Measurements from ENCODE around the gene RGS19.

The RGS19 gene

DNA sequence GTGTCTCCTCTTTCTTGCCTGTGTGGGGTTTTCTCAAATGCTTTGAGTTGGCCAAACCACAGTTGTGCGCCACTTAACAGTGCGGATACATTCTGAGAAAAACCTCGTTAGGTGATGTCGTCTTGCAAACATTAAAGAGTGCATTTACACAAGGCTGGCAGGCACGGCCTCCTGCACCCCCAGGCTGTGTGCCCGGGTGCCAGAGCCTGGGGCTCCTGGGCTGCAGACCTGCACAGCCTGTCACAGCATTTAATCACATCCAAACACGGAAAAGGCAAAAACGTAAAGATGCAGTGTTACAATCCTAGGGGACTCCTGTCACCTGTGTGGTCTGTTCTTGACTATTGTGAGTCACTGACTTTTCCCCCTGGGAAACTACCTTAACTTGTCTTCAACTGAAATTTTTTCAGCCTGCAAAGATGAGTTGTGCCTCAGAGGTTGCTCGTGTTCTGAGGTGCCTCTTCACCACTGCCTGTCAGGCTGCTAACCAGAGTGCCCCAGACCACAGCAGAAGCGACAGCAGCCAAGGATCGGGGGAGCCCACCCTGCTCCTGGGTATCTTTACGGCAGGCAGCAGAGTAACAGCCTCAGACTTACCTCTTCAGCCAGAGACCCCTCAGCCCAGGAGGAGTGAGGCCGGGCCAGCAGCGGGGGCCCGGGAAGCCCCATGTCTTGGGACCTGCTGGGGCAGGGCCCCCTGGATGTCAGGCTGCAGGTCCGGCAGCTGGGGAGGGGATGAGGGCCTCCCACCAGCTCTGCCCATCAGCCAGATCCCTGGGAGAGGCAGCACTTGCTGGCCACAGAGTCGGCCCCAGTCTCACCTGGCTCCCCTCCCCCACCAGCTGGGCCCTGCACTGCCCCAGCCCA is 44.0 kb downstream of the RGS19 start:
- no peak for DNase-seq (ENCODE audit: low spot score)

DNA sequence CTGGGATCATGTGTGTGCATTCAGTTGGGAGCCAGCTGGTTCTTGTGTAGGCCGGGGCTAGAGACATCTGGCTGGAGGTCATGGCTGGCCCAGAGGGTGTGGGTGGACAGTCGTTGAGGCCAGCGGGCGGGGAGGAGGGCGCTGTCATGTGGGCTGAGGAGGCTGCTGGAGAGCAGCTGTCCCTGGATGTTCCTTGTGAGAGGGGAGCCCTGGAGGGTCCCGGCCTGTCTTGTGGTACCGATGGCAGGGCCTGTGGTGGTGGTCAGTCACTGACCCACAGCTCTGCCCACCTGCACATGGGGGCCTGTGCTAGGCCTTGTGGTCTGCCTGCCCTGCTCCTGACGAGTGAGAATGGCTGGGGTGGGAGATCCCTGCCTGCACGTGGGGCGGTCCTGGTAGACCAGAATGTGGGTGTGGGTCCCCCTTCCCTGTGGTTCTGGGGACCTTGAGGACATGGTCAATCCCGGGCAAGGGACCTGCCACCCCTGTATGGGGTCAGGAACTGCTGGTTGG is 45.3 kb downstream of the RGS19 start:
- DNase-seq (ENCODE audit: low spot score), result no peak

DNA sequence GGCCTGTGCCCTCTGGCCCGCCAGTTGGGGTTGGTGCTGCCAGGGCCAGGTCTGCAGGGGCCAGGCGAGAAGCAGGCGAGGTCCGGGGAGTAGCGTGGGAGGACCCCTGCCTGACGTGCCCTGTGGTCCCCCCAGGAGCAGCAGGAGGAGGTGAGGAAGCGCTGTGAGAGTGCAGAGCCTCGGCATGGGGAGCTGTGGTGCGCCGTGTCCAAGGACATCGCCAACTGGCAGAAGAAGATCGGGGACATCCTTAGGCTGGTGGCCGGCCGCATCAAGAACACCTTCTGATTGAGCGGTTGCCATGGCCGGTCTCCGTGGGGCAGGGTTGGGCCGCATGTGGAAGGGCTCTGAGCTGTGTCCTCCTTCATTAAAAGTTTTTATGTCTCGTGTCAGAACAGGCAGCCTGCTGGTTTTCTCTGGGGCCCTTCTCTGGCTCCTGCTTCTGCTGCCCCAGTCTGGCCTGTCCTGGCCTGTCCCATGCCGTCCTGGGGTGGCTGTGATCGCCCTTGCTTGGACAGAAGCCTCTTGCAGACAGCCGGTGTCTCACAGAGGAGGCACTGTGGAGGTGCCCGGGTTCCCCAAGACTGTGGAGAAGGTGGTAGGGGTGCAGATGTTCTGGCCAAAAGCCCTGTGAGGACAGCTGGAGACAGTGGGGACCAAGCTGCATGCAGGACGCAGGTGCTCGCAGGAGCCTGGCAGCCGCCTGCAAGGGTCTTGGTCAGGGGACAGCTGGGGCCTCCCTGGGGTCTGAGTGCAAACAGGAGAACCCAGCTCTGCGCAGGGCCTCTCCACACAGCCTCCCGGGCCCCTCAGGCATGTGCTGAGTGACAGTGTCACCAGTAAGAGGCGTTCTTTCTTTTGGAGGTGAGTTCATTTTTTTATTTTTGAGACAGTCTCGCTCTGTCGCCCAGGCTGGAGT is 46.4 kb downstream of the RGS19 start:
- DNase-seq (ENCODE audit: low spot score), result no peak

DNA sequence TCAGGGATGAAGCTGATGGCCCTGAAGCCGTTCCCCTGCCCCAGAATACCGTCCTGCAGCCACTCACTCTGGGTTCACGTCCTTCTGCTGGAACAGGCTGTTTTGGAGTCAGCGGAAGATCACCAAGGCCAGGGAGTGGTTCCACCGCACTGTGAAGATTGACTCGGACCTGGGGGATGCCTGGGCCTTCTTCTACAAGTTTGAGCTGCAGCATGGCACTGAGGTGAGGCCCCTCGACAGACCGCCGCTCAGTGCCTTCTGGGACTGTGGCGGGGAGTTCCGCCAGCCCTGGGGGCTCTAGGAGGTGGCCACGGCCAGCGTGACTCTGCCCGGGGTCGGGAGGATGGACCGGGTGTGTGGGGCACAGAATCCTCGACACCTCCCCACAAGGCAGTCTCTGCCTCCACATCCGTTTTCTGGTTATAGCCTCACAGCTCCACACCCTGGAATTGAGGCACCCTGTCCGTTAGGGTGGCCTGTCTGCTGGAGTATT is 47.5 kb downstream of the RGS19 start:
- DNase-seq (ENCODE audit: low spot score), result no peak

DNA sequence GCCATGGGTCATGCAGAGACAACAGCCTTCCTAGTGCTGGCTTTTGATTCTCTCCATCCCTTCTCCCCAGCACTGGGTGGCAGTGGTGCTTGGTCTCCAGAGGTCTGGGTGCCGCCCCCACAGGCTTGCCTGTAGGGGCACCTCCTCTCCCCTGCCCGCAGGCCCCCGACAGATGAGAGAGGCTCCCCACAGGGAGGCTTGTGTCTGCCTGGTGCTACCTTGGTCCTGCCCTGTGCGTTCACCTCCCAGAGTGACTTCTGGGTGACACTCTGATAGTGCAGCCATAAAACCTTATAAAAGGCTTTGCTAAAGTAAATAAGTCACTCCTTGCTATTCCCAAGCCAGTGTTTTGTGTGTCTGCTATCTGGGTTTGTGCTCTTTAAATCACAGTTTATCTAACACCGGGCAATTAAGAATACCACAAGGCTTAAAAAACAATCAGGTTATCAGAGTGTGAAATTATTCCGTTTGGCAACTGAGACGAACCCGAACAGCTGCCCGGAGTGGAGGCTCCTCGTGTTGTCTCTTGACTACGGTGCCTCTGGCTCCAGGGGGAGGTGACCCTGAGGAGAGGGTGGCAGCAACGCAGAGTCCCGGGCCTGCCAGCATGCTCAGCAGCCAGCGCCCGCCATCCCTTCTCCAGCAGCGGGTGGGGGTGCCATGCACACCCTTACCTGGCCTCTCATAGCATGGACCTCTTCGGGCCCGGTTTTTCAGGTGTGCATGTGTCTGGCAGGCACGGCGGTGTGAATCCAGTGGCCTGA is 48.8 kb downstream of the RGS19 start:
- DNase-seq (ENCODE audit: low spot score), result no peak

DNA sequence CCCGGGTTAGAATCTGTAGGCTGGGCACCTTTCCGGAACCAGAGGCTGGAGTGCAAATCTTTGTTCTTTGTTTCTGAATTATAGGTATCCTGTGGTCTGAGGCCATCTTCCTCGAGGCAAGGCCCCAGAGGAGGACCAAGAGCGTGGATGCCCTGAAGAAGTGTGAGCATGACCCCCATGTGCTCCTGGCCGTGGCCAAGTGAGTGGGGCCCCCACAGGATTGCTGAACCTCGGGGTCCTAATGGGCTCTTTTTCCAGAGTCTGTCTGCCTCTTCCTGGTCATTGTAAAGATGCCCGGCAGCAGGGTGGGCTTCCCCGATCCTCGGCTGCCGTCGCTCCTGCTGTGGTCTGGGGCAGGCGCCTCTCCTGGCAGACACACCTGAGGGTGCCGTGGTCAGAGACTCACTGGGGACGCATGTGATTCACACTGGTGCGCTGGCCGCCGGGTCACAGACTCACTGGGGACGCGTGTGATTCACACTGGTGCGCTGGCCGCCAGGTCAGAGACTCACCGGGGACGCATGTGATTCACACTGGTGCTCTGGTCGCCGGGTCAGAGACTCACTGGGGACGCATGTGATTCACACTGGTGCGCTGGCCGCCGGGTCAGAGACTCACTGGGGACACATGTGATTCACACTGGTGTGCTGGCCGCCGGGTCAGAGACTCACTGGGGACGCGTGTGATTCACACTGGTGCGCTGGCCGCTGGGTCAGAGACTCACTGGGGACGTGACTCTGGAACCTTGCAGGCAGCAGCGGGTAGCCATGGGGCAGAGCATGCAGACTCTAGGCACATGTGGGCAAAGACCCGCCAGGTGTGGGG is 49.8 kb downstream of the RGS19 start:
- peak; percentile 78 for DNase-seq (ENCODE audit: low spot score)

DNA sequence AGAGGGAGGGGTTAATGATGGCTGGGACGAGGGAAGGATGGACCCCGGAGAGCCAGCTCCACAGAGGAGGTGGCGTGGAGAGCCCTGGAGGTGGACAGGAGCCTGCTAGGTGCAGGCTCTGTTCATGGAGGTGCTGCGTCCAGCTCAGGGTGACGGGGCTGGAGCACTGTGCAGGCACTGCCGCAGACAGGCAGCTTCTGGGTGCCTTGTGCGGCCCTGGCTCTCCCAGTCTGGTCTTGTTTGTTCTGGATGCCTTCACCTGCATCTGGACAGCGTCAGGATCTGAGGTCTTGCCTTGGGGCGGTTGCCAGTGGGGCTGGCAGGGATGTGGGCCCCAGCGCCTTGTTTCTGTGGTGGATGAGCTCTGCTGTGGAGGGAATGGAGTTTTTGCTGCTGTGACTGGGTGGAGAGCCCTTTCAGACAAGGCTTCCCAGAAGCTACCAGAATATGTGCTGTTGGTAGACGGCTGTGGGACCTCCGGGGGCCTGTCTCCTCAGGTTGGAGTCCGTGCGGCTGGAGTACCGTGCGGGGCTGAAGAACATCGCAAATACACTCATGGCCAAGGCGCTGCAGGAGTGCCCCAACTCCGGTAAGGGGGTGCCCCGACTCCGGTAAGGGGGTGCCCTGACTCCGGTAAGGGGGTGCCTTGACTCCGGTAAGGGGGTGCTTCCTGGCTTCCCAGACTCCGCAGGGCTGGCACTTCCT is 51.2 kb downstream of the RGS19 start:
- no peak for DNase-seq (ENCODE audit: low spot score)

DNA sequence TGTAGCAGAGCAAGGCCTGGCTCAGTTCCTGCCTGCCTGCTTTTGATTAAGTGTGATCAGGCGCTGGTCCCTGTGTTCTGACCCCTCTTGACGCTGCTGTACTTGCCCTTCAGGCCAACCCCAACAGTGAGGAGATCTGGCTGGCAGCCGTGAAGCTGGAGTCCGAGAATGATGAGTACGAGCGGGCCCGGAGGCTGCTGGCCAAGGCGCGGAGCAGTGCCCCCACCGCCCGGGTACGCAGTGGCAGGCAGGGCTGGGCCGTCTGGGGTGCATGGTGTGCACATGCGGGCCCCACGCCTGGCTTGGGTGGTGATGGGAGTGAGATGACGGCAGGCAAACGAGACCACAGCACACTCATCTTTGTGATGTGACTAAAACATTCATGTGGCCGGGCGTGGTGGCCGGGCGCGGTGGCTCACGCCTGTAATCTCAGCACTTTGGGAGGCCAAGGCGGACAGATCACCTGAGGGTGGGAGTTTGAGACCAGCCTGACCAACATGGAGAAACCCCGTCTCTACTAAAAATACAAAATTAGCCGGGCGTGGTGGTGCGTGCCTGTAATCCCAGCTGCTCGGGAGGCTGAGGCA is 53.4 kb downstream of the RGS19 start:
- no peak for DNase-seq (ENCODE audit: low spot score)

DNA sequence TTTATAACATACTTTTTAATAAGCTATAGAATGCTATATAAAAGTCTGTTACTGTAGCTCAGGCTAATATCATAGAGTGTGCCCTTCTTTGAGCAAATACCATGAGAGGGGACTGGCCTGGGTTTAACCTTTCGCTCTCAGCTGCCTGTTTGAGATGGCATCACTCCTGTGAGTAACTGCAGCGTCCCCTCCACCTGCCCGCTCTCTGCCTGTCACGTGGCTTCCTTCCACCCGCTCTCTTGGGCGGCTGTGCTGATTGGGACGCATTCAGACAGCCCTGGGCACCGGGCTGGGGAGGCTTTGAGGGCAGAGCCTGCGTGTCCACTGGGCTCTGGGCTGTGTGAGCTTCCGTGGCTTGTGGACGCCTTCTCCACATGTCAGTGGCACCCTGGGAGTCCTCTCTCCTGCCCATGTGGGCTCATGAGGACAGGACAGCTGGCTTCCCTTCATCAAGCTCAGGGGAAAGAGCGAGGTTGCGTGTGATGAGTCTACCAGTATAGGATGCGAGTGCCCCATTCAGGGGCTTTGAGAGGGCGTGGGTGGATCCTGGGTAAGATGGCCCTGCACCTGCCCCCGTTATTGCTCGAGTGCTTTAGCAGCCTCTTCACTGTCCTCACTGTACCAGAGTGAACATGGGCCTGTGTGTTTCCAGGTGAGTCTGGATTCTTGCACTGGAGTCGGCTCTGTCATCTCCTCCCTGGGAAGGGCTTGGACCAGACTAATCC is 54.1 kb downstream of the RGS19 start:
- no peak for DNase-seq (ENCODE audit: low spot score)

DNA sequence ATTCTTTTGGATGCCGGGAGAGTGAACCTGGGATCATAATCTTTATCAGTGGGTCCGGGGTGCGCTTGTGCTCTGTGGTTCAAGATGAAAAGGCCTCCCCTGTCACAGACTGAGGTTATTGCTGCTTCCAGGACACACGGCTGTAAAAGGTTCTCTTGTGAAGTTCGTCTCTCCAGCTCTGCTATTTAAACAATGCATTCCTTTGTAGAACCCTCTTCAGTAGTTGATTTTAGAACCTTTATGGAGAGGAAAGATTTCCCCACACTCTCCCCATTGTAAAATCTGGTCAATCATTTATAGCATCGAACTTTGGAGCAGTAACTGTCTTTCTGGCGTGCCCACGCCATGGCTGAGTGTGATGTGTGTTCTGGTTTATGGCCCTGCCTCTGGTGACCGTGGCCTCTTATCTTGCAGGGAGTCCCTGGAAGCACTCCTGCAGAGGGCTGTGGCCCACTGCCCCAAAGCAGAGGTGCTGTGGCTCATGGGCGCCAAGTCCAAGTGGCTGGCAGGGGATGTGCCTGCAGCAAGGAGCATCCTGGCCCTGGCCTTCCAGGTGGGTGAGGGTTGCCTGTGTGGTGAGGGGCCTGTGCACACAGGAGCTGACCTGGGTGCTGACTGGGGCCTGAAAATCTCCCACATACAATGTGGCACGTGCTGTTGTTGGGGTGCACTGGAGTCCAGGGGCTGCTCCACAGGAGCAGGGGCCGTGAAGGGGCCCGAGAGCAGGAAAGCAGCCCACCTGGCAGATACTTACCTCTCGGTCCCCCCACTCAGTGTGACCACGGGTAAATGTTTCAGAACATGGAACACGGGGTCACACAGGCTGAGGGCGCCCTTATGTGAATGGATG is 55.0 kb downstream of the RGS19 start:
- DNase-seq (ENCODE audit: low spot score), result no peak

DNA sequence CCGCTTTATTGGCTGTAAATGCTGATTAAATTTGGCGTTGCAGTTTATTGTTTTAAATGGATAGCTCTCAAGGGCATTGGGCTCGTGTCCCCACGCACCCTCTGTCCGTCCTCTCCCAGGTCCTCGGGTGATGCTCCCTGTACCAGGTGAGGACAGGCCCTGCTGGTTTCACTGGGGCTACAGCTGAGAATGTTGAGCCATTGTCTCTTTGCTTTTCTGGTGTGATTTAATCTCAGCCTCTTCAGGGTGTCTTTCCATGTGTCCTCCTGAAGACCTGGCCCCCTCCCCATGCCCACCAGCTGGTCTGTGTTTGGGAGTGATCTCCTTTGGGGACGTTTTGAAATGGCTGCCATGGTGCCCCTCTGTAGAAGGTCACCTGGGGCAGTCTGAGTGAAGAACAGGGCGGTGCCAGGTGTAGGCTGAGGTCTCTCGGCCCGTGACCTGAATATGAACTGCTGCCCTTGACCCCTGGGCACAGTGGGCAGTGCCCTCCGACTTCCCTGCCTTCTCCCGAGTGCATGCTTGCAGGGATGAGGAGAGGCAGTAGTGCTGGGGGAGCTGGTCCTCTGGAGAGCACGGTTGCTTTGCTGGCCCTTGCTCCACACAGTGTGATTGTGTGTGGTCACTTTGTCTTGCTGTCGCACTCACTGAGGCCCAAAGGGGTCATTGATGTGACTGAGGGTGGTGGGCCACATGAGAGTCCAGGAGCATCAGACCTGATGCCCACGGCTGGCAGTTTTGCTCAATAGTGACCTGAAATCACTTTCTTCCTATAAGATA is 55.8 kb downstream of the RGS19 start:
- no peak for DNase-seq (ENCODE audit: low spot score)
